LHCN-M2 (cell line): Measurements from ENCODE around the gene DARS1. TPM values are rescaled to one million over a fixed set of nuclear protein-coding genes. Genes with fewer than 3 reads are reported as not detected.

ENCODE experiments used
- DNase-seq: peaks from one replicate; pipeline ENCODE4 v3.0.0-alpha.2; 2012; ENCODE audit warnings: low read depth
- total RNA-seq: library from RNA; depleted of rRNA; stranded (reverse); fragments of >200 nt; gene quantifications from 2 replicates; pipeline ENCODE4 v1.2.3, GENCODE V29; 2014

DARS1 gene
- total RNA-seq, 1 experiment from 2014 or later: 98.0 TPM

- DNase-seq: no peak
Observed at GRCh38 chr2:136016427-136016826, 31.0 kb upstream of the DARS1 start.

DNA sequence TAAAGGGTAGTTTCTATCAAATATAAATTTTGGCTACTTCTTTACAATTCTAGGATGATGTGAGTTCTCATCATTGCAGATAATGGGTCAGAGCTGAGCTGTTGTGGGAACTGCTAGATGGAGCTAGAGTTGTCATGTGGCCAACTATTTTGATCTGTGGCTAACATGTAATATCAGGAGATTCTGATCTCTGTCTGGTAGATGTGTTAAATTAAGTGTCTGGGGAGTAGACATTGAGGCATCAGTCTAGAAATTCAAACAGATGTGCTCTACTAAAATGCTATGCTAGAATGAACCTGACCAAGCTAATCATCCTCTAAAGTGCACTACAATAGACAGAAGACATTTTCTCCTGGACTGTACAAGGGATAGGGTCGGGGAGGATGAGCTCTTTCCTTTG is 30.3 kb upstream of the DARS1 start:
- DNase-seq: no peak

DNA sequence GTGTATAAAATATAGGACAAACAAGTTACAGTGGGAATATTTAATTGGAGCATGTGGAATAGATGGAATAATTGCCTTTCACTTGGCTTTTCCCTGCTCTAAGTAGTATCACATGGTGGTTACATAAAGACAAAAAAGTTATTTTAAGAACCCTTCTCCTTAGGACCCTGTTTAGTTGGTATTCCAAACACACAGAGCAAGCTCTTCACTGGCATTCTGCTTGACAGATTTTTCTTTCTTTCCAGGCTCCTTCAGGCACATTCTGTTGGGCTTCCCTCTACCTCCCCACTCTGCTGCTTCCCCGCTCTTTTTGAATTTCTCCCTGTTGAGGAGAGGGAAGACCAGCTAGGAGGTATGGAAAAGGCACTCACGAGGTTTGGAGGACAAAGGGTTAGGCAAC is 29.0 kb upstream of the DARS1 start:
- DNase-seq: no peak

- DNase-seq: no peak
Observed at GRCh38 chr2:136013955-136014354, 28.5 kb upstream of the DARS1 start.

GRCh38 chr2:136013136-136013685 is 27.8 kb upstream of the DARS1 start:
- DNase-seq: no peak

DNA sequence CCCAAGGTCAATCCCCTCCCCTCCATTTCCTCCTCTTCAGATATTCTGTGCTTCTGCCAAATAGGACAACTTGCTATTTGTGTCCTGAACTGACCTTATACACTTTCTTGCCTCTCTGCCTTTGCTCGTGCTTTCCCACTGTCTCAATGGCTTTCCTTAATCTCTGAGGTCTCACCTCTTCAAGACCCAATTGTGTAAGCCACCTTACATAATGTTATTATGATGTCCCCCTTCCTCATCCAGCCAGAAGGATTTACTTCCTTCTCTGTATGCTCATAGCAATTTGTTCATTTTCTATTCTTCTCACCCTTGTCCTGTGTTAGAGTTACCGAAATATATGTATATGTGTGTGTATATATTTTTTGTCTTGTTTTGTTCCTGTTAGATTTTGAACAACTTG is 26.9 kb upstream of the DARS1 start:
- no peak for DNase-seq

DNA sequence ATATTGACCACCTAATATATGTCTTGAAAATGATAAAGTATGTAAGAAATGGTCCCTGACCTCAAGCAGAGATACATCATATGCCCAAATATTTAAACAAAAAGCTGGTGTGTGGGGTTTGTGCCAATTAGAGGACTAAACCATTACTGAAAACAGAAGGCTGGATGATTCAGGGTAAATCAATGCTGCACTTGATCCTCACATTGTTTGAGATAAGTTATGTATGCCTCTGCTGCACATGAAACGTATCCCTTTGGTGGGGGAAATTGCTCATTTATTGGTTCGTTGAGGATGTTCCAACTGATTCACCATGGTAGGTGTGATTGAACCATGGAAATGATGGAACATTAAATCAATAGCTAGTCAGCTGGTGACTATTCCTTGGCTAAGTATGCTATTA is 24.7 kb upstream of the DARS1 start:
- peak; percentile 33 for DNase-seq

DNA sequence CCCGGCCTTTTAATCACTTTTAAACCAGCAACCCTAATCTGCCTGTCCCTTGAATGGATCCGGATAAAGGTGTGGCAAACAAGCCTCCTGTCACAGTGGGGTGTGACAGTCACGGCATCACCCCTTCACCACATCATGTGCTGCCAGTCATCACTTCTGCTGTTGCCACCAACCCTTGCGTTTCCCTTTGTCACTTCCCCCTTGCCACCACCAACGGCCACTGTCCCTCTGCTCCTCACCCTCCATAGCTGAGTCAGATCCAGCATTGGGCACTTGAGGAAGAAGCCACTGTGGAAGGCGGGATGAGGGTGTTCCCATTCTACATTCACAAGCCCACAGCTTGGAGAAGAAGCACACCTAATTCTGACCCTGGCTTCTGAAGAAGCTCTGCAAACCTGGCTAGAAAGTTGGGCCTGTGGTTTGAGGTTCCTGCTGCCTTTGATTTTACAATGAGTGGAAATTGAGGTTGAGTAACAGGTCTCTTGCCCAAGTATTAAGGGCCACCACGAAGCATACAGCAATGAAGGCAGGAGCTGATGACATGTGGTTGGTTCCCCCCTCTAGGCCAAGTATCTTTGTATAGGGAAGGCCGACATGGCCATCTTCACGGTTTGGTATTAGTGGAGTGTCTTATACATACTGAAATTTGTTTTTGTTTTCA is 22.9 kb upstream of the DARS1 start:
- no peak for DNase-seq

- DNase-seq: peak; percentile 53
Observed at GRCh38 chr2:136006658-136007057, 21.2 kb upstream of the DARS1 start.

- peak; percentile 89 for DNase-seq
Observed at GRCh38 chr2:136005462-136006196, 20.2 kb upstream of the DARS1 start.

DNA sequence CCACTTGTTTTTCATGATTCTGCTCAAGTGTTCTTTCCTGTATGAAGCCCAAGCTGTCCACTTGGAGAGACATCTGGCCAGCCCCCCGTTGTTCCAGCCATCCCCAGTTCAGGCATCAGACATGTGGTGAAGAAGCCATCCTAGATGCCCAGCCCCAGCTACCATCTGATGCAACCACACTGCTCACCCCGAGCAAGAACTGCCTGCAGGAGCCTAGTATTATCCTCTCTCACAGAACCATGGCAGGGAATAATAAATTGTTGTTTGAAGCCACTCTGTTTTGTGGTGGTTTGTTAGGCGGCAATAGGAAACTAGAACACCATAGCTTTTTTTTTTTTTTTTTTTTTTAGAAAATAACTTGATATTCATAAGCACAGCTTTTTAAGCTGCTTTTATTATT is 19.5 kb upstream of the DARS1 start:
- DNase-seq: no peak

- DNase-seq: no peak
Observed at GRCh38 chr2:136001131-136001530, 15.7 kb upstream of the DARS1 start.

GRCh38 chr2:136000502-136000901 is 15.1 kb upstream of the DARS1 start:
- no peak for DNase-seq

GRCh38 chr2:135999899-136000298 is 14.5 kb upstream of the DARS1 start:
- no peak for DNase-seq

GRCh38 chr2:135998879-135999278 is 13.5 kb upstream of the DARS1 start:
- no peak for DNase-seq

DNA sequence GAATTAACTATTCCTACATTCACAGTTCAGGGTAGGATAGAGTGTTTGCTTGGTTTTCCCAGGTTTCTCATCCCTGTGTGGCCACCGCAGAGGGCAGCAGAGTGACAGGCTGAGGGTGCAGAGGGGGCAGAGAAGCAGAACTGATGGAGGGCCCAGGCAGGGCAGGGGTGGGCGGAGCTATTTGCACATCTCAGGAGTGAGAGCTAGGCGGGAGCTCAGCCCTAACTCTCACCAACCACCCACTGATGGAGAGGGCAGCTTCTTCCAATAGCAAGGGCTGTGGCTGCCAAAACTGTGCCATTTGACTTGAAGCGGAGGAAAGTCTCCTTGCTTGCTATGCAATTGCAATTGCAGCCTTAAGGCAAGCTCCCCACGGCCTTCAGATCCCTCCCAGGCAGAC is 12.0 kb upstream of the DARS1 start:
- DNase-seq: no peak

DNA sequence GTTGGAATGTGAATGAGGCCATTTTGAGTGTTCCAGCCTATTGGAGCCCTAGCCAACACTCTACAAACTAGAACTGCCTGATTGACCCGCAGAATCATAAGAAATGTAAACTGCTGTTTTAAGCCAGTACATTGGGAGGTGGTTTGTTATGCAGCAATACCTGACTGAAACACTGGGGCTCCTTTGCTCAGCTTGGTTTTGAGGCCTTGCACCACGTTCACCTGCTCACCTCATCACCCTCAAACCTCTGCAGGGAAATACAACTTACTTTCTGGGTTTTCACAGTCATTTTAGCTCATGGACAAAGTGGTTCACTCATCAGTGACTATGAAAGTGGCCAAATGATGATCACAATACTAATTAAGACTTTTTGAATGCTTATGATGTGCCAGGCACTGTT is 10.9 kb upstream of the DARS1 start:
- no peak for DNase-seq

- DNase-seq: no peak
Observed at GRCh38 chr2:135994281-135994680, 8.9 kb upstream of the DARS1 start.

DNA sequence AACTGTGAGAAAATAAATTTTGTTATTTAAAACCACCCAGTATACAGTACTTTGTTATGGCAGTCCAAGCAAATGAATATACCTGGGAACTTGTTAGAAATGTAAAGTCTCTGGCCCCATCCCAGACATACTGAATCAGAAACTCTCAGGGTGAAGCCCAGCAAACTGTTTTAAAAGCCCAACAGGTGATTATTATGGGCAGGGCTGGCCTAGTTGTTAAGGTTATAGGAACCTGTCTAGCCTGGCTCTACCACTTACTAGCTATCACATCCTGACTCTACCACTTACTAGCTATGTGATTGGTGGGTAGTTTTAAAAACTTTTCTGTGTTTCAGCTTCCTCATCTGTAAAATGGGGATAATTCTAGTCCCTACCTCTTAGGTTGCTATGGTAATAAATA is 8.0 kb upstream of the DARS1 start:
- DNase-seq: no peak

DNA sequence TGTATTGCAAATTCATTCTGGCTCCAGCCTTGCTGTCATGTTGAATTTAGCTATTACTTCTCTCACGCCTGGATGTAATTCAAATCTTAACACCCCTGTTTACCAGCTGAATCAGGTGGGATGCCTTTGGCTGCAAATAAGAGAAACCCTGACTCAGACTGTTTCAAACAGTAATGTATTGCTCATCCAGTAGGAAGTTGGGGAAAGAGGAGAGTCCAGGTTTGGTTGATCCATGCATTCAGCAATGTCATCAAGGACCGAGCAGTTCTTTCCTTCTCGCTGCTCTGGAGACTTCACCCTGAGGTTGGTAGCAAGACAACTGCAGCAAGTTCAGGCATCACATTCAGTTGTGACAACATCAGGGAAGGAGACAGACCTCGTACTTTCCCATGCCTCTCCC is 6.4 kb upstream of the DARS1 start:
- DNase-seq: no peak

GRCh38 chr2:135987441-135987840 is 2.0 kb upstream of the DARS1 start:
- DNase-seq: no peak

GRCh38 chr2:135986507-135986906 is 1.1 kb upstream of the DARS1 start:
- no peak for DNase-seq

GRCh38 chr2:135985826-135986393 is 484 bp upstream of the DARS1 start:
- no peak for DNase-seq
